Mesenchymal stem cell (in vitro differentiated cells and primary cell): ENCODE measurements around the gene CAPG.
A peak's percentile ranks its signal among the peaks of the same experiment; 100 is the strongest.

Source experiments
- DNase-seq: peaks from one replicate; pipeline ENCODE4 v3.0.0-alpha.2; 2013
- H2AFZ ChIP-seq: one replicate; pipeline ENCODE4 v1.6.1; 2013; ENCODE audit warnings: low read depth, mild to moderate bottlenecking, control low read depth, inconsistent platforms, low read length, moderate library complexity
- H2AK5ac ChIP-seq: 2 replicates; pipeline ENCODE4 v1.6.1; 2013; ENCODE audit warnings: low read length, moderate library complexity, mild to moderate bottlenecking, inconsistent platforms; ENCODE audit not compliant: severe bottlenecking
- H2BK120ac ChIP-seq: one replicate; pipeline ENCODE4 v1.6.1; 2013; ENCODE audit warnings: low read depth, mild to moderate bottlenecking, inconsistent platforms, low read length, moderate library complexity
- H2BK12ac ChIP-seq, 2 experiments: one replicate each; pipeline ENCODE4 v1.6.1; 2013; ENCODE audit warnings: inconsistent platforms in 2 of 2, low read length in 2 of 2, mild to moderate bottlenecking in 2 of 2, moderate library complexity in 2 of 2, control low read depth in 1 of 2
- H2BK15ac ChIP-seq: one replicate; pipeline ENCODE4 v1.6.1; 2013; ENCODE audit warnings: mild to moderate bottlenecking, low read depth, inconsistent platforms; ENCODE audit not compliant: poor library complexity, severe bottlenecking
- H2BK5ac ChIP-seq: 2 replicates; pipeline ENCODE4 v1.6.1; 2013; ENCODE audit warnings: low read depth, mild to moderate bottlenecking, low read length, control low read depth, inconsistent platforms; ENCODE audit not compliant: poor library complexity, severe bottlenecking
- H3K14ac ChIP-seq, 2 experiments: one replicate each; pipeline ENCODE4 v1.6.1; 2013; ENCODE audit warnings: inconsistent platforms in 2 of 2, low read length in 2 of 2, control low read depth in 1 of 2, mild to moderate bottlenecking in 1 of 2, moderate library complexity in 1 of 2
- H3K18ac ChIP-seq, 2 experiments: one replicate each; pipeline ENCODE4 v1.6.1; 2013; ENCODE audit warnings: inconsistent platforms in 2 of 2, low read length in 2 of 2, control low read depth in 1 of 2, low read depth in 1 of 2, mild to moderate bottlenecking in 1 of 2
- H3K23ac ChIP-seq, 2 experiments: one replicate each; pipeline ENCODE4 v1.6.1; 2013; ENCODE audit warnings: inconsistent platforms in 2 of 2, low read length in 2 of 2, mild to moderate bottlenecking in 2 of 2, moderate library complexity in 2 of 2, control low read depth in 1 of 2
- H3K27ac ChIP-seq: 2 replicates; pipeline ENCODE4 v1.5.1; 2013; ENCODE audit warnings: mild to moderate bottlenecking, moderate library complexity, low read length, control low read depth, inconsistent platforms; ENCODE audit not compliant: poor library complexity, severe bottlenecking
- H3K27me3 ChIP-seq, 2 experiments: 2 replicates each; pipeline versions ENCODE4 v1.6.1 to v1.7.0; 2013; ENCODE audit warnings: low read length in 2 of 2, mild to moderate bottlenecking in 2 of 2, moderate library complexity in 2 of 2, control low read depth in 1 of 2, inconsistent platforms in 1 of 2; ENCODE audit not compliant: control insufficient read depth in 1 of 2, insufficient read depth in 1 of 2
- H3K36me3 ChIP-seq, 2 experiments: 2 replicates each; pipeline versions ENCODE4 v1.6.1 to v1.7.0; 2013; ENCODE audit warnings: low read length in 2 of 2, control low read depth in 1 of 2, inconsistent platforms in 1 of 2, low read depth in 1 of 2, mild to moderate bottlenecking in 1 of 2; ENCODE audit not compliant: insufficient read depth in 2 of 2, control insufficient read depth in 1 of 2
- H3K4ac ChIP-seq, 2 experiments: one replicate each; pipeline ENCODE4 v1.6.1; 2013; ENCODE audit warnings: inconsistent platforms in 2 of 2, low read length in 2 of 2, mild to moderate bottlenecking in 2 of 2, moderate library complexity in 2 of 2, control low read depth in 1 of 2, low read depth in 1 of 2
- H3K4me1 ChIP-seq: 2 replicates; pipeline ENCODE4 v1.6.1; 2013; ENCODE audit warnings: low read depth, low read length, control low read depth; ENCODE audit not compliant: control insufficient read depth, insufficient read depth
- H3K4me2 ChIP-seq: 2 replicates; pipeline ENCODE4 v1.6.1; 2013; ENCODE audit warnings: low read length, mild to moderate bottlenecking, inconsistent platforms; ENCODE audit not compliant: poor library complexity, severe bottlenecking
- H3K4me3 ChIP-seq, 2 experiments: 2 replicates each; pipeline versions ENCODE4 v1.5.1 to v1.7.0; 2013; ENCODE audit warnings: low read length in 2 of 2, mild to moderate bottlenecking in 2 of 2, control low read depth in 1 of 2, low read depth in 1 of 2; ENCODE audit not compliant: insufficient read depth in 1 of 2
- H3K79me1 ChIP-seq: replicated peaks from 2 replicates; pipeline ENCODE4 v1.6.1; 2013; ENCODE audit warnings: mild to moderate bottlenecking, control low read depth, low read length, inconsistent platforms; ENCODE audit not compliant: poor library complexity, severe bottlenecking
- H3K9ac ChIP-seq: 2 replicates; pipeline ENCODE4 v1.7.0; 2013; ENCODE audit warnings: mild to moderate bottlenecking, low read length, moderate library complexity
- H3K9me3 ChIP-seq: 2 replicates; pipeline ENCODE4 v1.7.0; 2013; ENCODE audit warnings: mild to moderate bottlenecking, low read length; ENCODE audit not compliant: control insufficient read depth
- H4K8ac ChIP-seq: one replicate; pipeline ENCODE4 v1.6.1; 2013; ENCODE audit warnings: inconsistent platforms, mild to moderate bottlenecking, low read length, moderate library complexity
- H4K91ac ChIP-seq: one replicate; pipeline ENCODE4 v1.6.1; 2013; ENCODE audit warnings: mild to moderate bottlenecking, low read length, inconsistent platforms
- WGBS: methylation state at CpG from one replicate; pipeline ENCODE4 v1.1.7; 2013; ENCODE audit warnings: mixed read lengths; 5-methylcytosine and 5-hydroxymethylcytosine counted together

The CAPG gene

GRCh38 chr2:85413592-85414420, 3.6 kb upstream of the CAPG start:
- WGBS, result 3% methylated on average over 36 of the region's 44 CpGs
- peak overlapping the region; percentile 86 for H4K8ac ChIP-seq
- no peak overlapping the region for H2BK5ac ChIP-seq
- H2AFZ ChIP-seq, result peak overlapping the region; percentile 62
- peak overlapping the region; percentile 20 to 68 for H3K4ac ChIP-seq
- peaks cover 34% of the 10 kb centered on the region for H3K4me1 ChIP-seq
- peak overlapping the region; percentile 75 for H3K4me2 ChIP-seq
- no peak overlapping the region for H3K23ac ChIP-seq
- H3K9ac ChIP-seq, result peak overlapping the region; percentile 91
- H3K4me3 ChIP-seq, result peak overlapping the region; percentile 60 to 88
- no peak overlapping the region for H3K27ac ChIP-seq
- peak overlapping the region; percentile 34 for H4K91ac ChIP-seq
- peak overlapping the region; percentile 69 to 72 for H3K18ac ChIP-seq
- peak overlapping the region; percentile 97 for H2BK15ac ChIP-seq
- peak overlapping the region in 1 of 2 experiments; percentile 21 for H2BK12ac ChIP-seq
- H3K14ac ChIP-seq, result no peak overlapping the region
- peak overlapping the region; percentile 34 for H2BK120ac ChIP-seq
- H3K79me1 ChIP-seq, result peaks cover 13% of the 10 kb centered on the region
- no peaks in the 10 kb centered on the region for H3K27me3 ChIP-seq
- H3K36me3 ChIP-seq, result peaks cover 0 to 3% of the 10 kb centered on the region in 2 experiments
- no peak overlapping the region for H2AK5ac ChIP-seq
- DNase-seq, result peak; percentile 63
- H3K9me3 ChIP-seq, result no peaks in the 10 kb centered on the region

- no peak overlapping the region for H2BK5ac ChIP-seq
- peaks cover 29% of the 10 kb centered on the region for H3K4me1 ChIP-seq
Observed at GRCh38 chr2:85411405-85411748, 1.2 kb upstream of the CAPG start.

GRCh38 chr2:85410584-85411404, 628 bp upstream of the CAPG start:
- Histone ChIP-seq H3K23ac (no peak overlapping the region), H3K4me3 (peak overlapping the region in 1 of 2 experiments; percentile 56), H2AK5ac (no peak overlapping the region), H3K36me3 (peaks cover 0 to 3% of the 10 kb centered on the region in 2 experiments), H2BK12ac (peak overlapping the region in 1 of 2 experiments; percentile 55), H3K4me2 (no peak overlapping the region), H4K91ac (peak overlapping the region; percentile 9), H3K4ac (peak overlapping the region in 1 of 2 experiments; percentile 57), H3K79me1 (peaks cover 16% of the 10 kb centered on the region), H3K27me3 (no peaks in the 10 kb centered on the region), H2BK15ac (no peak overlapping the region), H3K9ac (peak overlapping the region; percentile 49), H4K8ac (no peak overlapping the region), H2BK120ac (no peak overlapping the region), H3K18ac (peak overlapping the region in 1 of 2 experiments; percentile 75), H3K4me1 (peaks cover 30% of the 10 kb centered on the region), H2AFZ (no peak overlapping the region), H3K14ac (peak overlapping the region in 1 of 2 experiments; percentile 78), H3K9me3 (no peaks in the 10 kb centered on the region), H2BK5ac (no peak overlapping the region), H3K27ac (no peak overlapping the region)
- 95% methylated on average over 12 of the region's 13 CpGs for WGBS
- DNase-seq, result no peak

More at GRCh38 chr2:85411405-85411748, 1.2 kb upstream of the CAPG start:
- Histone ChIP-seq H3K9me3 (no peaks in the 10 kb centered on the region), H2AK5ac (no peak overlapping the region), H3K79me1 (peaks cover 16% of the 10 kb centered on the region), H3K18ac (no peak overlapping the region), H3K9ac (peak overlapping the region; percentile 49), H4K91ac (no peak overlapping the region), H3K4ac (no peak overlapping the region), H3K27me3 (no peaks in the 10 kb centered on the region), H2BK120ac (no peak overlapping the region), H3K4me2 (no peak overlapping the region), H2BK15ac (no peak overlapping the region), H3K14ac (no peak overlapping the region), H3K4me3 (peak overlapping the region in 1 of 2 experiments; percentile 10), H3K23ac (no peak overlapping the region), H2AFZ (no peak overlapping the region), H3K27ac (no peak overlapping the region), H3K36me3 (peaks cover 0 to 3% of the 10 kb centered on the region in 2 experiments), H2BK12ac (no peak overlapping the region), H4K8ac (no peak overlapping the region)
- WGBS, result 99% methylated on average over 5 of the region's 5 CpGs
- no peak for DNase-seq
